NCI-H226 (cell line): ENCODE data around the gene CDH4.

ENCODE experiments used
- DNase-seq: peaks from one replicate; pipeline ENCODE4 v3.0.0-alpha.2; 2015

CDH4 gene

DNA sequence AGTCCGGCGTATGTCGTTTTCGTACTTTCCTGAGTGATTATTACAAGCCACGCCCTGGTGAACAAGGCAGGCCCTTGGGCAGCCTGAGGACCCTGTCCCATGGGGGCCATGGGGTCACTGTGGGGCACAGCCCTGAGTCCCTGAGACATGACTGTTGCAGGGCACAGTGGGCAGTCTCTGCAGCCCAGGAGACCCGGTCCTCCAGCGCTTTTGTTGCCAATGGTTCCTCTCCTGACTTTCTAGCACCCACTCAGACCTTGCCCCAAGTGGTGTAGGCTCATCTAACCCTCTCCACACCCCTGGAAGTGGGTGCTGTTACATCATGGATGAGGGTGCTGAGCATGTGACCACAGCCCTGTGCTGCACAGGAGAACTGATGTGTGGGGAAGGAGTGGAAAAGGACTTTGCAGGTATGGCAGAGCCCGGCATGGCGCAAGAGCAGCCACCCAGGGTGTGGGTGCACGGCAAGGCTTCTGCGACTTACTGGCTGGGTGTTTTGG lies 494.1 kb downstream of the CDH4 start:
- DNase-seq = no peak

DNA sequence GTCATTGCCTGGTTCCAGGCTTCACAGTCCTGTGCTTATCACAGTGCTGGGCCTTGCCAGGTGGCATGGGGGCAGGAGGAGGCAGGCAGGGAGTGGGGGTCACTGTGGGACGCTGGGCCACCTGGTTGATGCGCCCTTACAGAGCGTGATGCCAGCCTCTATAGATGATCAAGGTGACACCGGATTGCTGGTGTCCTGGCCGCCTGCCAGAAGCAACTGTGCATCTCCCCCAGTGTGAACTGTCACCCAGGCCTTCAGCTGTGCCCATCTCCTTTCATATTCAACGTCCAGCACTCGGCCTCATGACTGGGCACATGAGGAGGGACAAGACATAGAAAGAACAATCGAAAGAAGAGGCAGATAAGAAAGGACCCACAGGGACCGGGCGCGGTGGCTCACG lies 494.7 kb downstream of the CDH4 start:
- DNase-seq = no peak

DNA sequence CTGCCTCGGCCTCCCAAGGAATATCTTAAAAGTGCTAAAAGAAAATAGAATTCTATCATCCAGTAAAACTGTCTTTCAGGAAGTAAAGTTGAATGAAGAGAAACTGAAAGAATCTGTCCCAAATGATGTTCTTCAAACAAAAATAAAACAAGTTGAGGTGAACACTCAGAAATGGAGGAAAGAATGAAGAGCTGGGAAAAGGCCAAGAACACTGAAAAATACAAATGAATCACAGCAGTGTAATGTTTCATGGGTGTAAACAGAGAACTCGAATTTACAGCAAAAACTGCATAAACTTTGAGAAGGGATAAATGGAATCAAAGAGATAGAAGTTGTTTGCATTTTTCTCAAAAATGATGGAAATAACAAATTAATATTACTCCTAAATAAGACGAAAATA lies 496.3 kb downstream of the CDH4 start:
- DNase-seq = no peak

DNA sequence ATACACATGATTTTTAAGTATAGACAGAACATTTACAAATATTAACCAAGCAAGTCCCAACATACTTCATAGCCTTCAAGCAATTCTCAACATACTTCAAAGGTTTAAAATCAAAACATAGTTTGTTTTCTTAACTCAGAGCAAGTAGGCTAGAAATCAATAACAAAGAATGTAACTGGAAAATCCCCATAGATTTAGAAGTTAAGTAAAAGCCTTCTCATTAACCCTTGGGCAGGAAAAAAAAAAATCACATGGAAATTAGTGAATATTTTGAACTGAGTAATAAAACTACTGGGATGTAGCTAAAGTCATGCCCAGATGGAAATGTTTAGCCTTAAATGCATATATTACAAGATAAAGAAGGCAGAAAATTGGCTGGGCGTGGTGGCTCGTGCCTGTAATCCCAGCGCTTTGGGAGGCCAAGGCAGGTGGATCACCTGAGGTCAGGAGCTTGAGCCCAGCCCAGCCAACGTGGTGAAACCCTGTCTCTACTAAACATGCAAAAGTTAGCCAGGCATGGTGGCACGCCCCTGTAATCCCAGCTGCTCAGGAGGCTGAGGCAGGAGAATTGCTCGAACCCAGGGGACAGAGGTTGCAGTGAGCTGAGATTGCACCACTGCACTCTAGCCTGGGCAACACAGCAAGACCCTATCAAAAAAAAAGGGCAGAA lies 497.5 kb downstream of the CDH4 start:
- no peak for DNase-seq

DNA sequence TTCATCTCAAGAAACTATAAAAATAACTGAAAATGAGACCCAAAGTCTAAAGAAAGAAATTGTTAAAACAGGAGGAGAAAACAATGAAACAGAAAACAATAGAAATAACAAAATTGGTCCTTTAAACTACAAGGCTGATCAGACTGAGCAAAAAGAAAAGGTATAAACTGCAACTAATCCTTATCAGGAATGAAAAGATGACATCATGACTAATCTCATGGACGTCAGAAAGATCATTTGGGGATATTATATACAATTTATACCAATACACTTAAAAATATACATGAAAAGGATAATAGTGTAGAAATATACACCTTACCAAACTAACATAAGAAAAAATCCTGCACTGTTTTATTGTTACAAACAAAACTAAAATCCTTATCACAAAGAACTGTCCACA lies 498.0 kb downstream of the CDH4 start:
- DNase-seq = no peak

DNA sequence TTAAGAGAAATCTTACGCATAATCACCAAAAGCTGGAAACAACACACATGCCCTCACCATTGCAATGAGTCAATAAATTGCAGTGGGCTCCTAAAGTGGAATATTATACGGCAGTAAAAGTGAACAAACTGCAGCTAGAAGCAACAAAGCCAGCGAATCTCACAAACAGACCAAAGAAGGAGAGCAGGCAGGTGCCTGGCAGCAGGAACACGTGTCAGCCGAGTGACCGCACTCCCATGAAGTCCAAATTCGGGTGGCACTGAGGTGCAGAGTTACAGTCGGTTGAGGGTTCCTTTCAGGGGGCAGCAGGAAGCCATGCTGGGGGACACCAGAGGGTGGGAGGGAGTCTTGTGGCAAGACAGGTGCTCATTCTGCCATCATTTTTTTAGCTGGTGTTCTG lies 500.5 kb downstream of the CDH4 start:
- DNase-seq = no peak

DNA sequence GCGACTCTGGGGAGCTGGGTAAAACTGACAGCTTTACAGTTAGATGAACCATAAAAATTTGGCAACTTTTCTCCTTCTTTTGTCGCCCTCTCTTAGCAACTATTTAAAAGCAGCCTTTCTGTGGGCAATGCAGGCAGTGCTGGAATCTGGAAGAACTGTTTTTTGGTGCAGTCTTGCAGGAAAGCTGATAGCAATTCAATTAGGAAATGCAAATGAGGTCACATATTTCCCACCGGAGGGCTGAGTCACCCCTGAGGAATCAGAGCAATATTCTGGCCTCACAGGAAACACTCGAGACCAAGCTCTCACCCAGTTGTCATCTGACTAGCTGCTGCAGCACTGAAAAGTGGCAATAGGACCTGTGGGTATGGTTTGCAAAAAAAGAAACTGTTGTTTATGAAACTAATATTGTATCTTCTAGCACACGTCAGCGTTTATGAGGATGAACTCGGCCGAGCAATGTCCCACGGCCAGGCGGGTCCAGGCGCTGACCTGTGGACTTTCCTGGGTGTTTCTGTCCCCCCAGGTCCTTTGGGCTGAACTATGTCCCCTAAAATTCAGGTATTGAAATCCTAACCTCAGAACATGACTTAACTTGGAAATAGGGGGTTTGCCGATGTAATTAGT lies 501.4 kb downstream of the CDH4 start:
- DNase-seq = peak; percentile 68

DNA sequence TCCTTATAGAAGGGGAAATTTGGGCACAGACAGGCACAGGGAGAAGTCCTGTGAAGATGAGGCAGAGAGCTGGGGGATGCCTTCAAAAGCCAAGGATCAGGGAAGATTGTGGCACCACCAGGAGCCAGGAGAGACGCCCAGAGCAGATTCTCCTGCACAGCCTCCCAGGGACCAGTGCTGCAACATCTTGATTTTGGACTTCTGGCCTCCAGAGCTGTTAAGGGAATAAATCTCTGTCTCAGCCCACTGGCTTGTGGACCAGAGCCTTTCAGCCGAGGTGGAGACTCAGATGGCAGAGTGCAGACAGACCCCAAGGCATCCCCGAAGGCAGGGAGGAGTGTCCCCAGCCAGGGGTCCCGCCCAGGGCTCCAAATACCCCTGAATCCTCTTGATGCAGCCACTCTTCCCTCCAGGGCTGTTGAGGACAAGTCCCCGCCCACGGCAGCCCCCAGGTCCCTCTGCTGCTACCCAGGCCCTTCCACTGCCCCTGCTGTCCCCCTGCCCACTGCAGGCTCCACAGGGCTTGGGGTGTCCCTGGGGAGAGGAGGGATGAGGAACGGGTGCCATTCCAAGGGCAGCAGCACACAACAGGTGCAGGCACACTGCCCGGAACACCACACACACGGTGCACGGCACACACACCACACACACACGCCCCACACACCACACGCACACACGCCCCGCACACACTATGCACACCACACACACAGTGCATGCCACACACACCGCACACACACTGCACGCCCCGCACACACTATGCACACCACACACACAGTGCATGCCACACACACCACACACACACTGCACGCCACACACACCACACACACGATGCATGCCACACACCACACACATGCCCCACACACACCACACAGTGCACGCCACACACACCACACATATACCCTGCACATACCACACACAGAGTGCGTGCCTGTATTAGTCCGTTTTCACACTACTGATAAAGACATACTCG lies 502.2 kb downstream of the CDH4 start:
- no peak for DNase-seq

DNA sequence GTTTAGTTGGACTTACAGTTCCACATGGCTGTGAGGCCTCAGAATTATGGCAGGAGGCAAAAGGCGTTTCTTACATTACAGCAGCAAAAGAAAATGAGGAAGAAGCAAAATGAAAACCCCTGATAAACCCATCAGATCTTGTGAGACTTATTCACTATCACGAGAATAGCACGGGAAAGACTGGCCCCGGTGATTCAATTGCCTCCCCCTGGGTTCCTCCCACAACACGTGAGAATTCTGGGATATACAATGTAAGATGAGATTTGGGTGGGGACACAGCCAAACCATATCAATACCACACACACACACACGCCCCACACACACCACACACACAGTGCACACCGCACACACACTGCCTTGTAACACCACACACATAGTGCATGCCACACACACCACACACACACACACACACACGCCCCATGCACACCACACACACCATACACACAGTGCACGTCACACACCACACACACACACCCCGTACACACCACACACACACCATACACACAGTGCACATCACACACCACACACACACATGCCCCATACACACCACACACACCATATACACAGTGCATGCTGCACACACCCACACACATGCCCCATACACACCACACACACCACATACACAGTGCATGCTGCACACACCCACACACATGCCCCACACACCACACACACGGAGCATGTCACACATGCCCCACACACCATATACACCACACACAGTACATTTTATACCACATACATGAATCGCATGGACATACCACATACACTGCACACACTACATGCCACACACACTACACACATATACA lies 503.1 kb downstream of the CDH4 start:
- DNase-seq = no peak

DNA sequence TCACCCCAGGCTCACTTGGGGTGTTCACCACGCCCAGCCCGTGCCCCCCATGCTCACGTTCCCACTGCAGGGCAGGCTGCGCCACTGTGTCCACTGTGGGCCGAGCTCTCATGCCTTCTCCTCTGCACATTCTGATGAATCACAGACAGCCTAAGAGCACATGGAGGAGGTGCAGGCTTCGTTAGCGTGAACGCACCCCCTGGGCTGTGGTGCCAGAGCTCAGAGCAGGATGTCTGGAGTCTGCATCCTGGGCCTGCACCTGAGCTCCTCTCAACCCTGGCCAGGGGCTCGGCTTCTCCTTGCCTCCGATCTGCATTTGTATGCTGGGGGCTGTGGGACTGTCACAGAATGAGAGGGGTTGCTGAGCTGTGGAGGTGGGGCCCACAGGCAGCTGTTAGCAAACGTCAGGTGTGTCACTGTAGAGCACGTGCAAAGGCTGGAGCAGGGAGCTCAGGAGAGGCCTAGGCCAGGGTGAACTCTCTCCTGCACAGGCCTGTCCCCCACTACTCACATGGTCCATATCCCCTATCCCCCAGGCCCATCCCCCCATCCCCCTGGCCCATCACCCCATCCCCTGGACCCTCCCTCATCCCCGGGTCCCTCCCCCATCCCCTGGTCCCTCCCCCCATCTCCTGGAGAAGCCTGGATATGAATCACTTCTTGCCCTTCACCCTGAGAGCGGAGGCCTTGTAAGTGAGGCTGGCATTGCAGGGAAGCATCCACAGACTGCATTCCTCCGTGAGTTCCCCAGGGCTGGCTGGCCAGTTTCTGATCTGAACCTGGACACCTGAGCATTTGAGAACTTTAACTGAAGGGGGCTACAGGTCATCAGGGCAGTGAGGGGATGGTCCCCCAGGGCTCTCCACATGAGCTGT lies 504.1 kb downstream of the CDH4 start:
- no peak for DNase-seq

DNA sequence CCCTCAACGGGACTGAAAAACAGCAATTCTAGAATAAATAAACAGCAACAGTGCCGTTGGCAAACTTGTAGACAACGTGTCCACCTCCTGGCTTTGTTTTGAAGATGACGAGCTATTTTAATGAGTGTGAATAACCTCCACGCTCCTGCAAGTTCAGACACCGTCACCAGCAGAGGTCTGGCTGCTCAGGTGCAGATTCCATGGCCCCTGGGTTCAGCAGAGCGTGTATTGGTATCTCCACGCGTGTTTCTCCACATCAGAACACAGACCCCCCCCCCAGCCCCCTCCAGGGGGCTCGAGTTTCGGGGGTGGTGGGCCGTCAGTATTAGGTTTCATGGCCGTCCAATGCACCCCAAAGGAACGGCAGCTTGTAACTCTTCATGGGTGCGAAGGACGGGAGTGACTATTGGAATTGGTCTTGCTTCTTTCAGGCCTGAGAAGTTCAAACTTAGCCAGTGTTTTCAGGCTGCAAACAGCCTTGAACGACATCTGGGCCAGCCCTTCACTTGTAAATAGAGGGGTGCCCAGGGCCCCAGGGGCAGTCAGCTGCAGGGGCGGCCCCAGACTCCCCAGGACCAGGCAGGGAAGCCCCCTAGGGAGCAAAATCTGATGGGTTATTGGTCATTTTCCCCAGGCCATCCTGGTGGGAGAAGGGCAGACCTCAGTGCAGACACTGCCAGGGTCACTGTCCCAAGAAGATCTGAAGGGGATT lies 505.1 kb downstream of the CDH4 start:
- DNase-seq = no peak

DNA sequence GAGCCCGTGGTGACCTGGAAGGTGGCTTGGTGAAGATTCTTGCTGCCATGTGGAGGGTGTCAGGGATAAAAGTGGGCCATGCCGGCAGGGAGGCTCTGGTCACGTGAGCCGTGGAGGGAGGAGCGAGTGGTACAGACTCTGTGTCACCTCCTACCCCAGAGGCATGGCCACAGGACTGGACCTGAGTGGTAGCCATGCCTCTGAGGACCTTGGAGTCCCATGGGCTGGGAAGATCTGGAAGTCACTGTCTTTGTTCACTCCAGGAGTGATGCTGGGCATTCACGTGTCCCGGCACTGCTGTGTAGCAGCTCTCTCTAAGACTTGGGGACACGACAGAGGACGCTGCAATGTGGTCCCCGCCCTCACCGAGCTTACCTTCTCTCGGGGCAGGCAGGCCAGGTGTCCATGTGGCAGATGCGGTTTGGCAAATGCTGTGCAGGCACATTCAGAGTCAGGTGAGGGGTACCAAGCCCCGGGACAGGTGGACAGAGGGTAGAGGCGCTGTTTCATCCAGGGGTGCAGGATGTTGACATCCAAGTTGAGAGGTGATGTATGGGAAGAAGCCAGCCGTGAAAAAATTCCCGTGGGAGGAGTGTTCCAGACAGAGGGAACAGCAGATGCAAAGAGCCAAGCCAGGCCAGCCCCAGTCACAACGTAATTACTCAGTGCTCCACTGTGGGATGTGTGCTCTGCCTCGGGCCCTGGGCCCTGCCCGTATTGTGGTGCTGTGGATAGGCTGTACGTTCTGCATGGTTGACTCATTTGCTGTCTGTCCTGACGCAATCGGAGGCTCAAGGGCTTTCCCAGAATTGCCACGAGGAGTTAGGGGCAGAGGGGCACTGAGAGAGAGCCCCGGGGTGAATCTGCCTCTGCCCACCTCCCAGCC lies 505.9 kb downstream of the CDH4 start:
- peak; percentile 69 for DNase-seq

DNA sequence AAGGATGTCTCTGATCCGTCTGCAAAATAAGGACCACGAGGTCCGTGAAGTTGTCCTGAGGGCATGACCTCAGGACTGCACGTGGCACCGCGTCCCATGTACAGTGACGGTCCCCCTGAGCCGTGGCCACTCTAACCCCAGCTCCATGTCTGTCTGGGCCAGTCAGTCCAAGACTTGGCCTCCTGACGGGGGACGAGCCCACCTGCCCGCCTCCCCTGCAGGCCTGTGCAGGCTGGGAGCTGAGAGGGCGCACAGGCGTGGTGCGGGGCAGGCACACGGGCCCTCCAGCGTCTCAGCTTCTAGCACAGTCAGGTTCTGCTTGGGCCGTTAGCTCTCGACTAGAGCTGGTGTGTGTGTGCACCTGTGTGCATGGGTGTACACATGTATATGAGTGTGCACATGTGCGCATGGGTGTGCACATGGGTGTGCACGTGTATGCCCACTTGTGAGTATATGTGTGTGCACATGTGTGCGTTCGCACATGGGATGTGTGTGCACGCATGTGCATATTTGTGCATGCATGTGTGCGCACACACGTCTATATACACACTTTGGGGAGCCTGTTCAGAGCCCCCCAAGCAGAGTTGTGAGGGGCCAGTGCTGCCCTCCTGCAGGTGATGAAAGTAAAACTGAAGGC lies 506.6 kb downstream of the CDH4 start:
- no peak for DNase-seq

DNA sequence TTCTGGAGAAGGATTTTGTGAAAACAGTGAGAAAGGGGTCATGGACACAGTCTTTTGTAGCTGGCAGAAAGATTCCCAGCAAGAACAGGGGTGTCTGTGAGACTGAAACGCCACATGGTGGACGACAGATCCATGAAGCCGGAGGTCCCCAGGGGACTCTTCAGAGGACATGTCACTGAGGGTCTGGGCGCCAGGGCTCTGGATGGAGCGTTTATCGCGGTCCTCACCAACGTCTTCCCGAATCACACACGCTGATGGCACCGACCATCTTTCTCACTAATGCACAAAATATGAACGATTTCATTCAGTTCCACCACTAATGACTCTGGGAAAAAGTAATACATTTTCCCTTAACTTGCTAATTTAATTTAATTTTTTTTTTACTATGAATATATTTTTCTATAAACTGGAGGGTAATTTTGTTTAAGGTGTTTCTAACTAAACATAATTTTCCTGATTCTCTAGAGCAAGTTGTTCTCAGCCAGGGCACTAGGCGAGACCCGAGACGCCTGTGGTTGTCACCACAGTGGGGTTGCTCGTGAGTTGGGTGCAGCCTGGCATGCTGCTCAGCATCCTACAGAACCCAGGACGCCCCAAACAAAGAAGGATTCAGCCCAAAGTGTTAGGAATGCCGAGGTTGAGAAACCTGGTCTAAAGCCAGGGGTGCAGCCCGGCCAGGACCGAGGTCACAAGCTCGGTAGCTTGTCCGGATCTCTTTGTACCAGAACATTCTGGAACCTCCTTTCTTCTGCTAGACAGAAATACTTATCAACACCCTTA lies 507.4 kb downstream of the CDH4 start:
- DNase-seq = no peak

DNA sequence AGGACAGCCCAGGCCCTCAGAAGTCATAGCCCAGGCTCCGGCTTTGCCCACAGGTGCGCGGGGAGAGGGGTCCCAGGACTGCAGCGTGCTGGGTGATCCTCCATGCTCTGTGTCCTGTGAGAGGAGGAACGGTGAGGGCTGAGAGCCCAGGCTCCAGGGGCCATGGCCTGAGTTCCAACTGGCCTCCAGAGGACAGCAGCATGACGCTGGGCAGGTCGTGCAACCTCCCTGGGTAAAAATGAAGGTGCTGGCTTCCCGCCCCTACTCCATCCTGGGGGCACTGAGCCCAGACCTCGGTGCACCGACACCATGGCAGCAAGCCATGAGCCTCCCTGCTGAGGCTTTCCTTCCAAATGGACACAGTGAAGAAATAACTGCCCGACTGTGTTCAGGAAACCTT lies 508.3 kb downstream of the CDH4 start:
- no peak for DNase-seq

DNA sequence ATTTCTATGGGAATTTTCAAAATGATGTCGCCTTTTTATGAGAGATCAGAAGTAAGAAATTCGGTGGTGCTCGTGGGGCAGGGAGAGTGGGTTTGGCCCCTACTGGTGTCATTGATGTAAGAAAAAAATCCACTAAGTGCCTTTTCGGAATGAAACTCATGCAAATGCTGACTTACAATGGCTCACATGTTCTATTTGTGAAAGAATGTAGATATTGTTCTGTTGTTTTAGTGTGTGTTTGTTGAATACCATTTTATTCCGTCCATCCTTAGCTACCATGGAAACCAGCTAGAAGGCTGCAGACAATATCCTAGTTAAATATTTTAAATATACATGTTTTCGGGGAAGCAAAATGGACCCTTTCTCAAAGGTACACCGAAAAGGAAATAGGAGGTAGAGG lies 508.7 kb downstream of the CDH4 start:
- DNase-seq = no peak

DNA sequence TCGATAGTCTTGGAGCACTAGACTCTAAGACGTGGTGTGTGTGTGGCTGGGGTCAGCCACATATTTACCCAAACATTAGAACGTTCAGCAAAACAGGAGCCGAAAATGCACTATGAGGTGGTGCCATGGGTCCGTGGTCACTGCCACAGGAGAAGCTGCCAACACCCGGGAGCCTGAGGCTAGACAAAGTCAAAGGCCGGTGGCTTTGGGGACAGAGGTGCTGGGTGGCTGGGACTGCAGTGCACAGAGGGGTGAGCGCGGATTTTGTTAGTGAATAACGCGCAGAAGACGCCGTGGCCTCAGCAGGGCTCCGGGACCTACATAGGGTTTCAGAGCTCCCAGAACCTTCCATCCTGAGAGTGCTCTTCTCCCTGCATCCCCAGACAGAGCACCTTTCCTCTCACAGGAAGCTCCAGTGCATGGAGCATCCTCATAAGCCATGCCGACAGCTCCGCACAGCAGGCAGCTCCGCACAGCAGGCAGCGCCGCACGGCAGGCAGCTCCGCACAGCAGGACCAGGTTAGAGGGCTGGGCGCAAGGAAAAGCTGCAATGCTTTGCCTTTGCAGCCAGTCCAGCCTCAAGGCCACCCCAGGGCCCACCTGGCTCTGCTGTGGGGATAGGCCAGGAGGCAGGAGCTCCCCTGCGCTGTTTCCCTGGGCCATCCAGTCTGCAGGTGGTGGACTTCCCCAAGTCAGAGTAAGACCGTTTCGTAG lies 509.5 kb downstream of the CDH4 start:
- DNase-seq = no peak

DNA sequence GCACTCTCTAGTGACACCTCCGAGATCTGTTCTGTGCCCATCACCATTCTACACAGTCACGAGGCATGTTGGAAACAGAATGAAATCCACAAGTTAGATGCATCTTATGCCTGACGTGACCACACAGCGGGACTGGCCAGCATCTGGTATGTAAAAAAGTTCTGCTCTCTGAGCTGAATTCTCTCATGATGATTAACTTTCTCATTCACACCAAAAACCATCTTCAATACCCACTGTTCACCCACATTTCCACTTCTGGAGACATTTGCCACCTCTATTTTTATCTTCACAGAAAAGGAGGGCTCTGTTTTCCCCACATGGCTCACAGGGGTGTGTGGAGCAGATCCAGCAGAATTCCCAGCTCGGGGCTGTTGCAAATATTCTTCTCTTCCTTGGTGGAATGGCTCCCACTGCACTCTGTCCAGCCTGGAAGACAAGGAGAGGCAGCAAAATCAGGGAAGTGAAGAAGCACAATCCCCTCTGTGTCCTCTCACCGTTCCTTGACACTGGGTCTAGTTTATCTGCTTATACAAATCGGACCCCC lies 510.2 kb downstream of the CDH4 start:
- no peak for DNase-seq
